HG03045 (cell line): ENCODE measurements around the gene TMEM238.
"Not testable (repeated sequence)": the region's sequence is repeated elsewhere in the genome, so short reads cannot be mapped to it uniquely, and the experiment has no call there.

Experiments
- ATAC-seq: cut with Tn5 transposase; IDR thresholded peaks from one replicate; pipeline ENCODE4 v1.9.1; 2021; ENCODE audit warnings: mild to moderate bottlenecking, moderate library complexity; ENCODE audit not compliant: unreplicated experiment

The TMEM238 gene

DNA sequence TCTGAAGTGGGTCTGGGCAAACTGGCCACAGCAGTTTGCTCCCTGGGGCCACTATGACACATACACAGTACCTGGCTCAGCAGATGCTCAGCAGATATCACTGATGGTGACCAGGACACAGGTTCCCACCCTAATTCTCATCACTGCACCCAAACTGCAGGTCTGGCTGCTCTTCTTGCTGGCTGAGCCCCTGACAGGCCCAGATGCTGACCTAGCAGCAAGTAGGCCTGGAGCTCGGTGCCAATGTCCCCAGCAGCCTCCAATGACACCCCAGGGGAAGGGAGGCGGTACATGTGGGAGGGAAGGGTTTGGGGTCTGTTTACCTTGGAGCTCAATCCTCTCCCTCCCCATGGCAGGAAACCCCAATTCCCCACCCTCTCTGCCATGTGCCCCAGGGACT is 18.4 kb upstream of the TMEM238 start:
- ATAC-seq, result no peak

DNA sequence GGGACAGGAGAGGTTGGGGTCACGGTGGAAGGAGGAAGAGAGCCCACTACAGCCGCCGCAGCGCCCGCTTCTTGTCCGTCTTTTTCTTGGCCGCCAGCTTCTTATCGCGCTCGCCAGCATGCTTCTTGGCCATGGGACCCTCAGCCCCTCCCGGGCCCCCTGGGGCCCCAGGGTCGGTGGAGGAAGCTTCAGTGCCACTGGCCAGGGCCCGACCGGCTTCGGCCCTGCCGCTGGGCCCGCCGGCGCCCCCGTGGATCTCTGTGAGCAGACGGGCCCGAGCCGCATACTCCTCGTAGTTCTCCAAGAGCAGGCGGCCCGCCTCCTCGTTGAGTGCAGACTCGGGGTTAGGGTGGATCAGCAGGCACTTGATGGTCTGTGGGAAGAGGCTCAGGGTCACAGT is 17.3 kb upstream of the TMEM238 start:
- not testable (repeated sequence) for ATAC-seq

GRCh38 chr19:55400281-55401087 is 16.4 kb upstream of the TMEM238 start:
- no peak for ATAC-seq

DNA sequence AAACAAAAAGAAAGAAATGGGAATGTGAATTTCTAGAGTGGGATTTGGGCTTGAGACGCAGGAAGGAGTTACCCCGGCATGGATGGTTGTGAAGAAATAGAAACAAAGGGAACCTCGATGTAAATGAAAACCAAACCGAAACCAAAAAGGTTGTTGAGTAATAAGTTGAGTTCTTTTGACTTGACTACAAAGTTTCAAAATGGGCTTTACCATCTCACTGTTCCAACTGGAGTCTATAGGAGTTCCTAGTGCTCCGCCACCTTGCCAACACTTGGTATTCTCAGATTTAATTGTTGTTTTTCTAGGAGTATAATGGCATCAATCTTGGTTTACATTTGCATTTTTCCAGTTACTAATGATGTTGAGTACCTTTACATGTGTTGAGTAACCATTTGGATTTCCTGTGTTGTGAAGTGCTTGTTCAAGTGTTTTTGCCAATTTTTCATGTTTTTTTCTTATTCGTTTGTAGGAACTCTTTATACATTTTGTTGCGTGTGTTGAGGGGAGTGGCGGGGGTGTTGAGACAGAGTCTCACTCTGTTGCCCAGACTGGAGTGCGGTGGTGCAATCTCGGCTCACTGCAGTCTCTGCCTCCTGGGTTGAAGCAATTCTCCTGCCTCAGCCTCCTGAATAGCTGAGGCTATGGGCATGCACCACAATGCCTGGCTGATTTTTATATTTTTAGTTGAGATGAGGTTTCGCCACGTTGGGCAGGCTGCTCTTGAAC is 14.3 kb upstream of the TMEM238 start:
- ATAC-seq, result no peak

- ATAC-seq, result no peak
These were observed 9.0 kb upstream of the TMEM238 start for GRCh38 chr19:55392820-55393761.

DNA sequence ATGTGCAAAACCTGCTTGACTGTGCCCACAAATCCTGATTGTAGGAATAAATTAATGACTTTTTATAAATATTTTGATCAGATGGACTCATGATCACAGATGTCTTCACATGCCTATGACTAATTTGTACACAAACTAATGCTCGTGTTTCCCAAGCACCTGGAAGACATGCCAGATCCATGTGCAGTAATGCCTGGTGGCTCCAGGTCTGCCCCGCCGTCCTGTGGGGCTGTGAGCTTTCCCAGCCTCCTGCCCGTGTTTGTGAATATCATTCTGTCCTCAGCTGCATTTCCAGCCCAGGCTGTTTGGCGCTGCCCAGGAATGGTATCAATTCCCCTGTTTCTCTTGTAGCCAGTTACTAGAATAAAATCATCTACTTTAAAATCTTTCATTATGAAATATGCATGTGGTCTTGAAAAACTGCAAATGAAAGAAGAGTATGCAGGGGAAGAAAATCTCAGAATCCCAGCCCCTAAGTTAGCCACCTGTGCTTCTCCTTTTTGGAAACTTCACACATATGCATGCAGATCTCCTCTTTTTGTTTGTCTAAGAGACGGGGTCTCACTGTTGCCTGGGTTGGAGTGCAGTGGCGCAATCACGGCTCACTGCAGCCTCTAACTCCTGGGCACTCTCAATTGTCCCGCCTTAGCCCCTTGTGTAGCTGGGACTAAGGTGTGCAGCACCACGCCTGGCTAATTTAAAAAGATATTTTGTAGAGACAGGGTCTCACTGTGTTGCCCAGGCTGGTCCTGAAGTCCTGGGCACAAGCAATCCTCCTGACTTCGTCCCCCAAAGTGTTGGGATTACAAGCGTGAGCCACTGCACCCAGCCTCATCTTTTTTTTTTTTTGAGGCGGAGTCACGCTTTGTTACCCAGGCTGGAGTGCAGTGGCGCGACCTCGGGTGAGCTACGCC is 7.9 kb upstream of the TMEM238 start:
- ATAC-seq, result no peak

DNA sequence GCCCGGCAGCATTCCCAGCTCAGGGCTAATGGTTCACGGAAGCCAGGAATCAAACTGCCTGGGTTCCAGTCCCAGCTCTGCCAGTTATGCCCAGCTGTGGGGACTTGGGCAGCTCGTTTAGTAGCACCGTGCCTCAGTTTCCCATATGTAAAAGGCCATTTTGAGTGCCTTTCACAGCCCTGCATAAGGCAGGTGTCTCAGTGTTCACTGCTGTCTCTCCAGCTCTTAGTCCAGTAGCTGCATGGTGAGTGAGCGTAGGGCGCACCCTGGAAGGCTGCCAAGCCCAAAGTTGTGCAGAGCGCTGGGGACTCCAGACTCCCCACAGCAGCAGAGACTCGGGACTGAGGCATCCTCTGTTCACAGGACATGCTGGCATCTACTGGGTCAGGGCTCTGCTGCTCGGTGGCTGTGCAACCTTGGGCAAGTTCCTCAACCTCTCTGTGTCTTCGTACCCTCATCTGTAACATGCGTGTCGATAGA is 7.1 kb upstream of the TMEM238 start:
- no peak for ATAC-seq

DNA sequence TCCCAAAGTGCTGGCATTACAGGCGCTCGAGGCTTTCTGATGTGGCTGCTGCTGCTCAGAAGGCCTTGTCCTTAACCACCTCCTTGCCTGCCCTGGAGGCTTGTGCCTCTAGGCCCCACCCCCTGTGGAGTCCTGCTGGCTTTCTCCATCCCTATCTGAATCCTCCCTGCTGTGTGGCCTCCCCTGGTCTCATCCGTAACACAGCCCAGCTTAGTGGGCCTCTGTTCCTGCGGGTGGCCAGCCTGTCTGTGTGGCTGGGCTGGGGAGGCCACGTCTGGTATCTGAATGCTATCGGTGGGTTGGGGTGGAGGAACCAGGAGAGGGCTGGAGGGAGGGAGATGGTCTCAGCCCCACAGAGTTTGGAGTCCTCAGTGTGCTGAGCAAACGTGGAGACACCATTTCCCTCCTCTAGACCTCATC is 6.4 kb upstream of the TMEM238 start:
- no peak for ATAC-seq

DNA sequence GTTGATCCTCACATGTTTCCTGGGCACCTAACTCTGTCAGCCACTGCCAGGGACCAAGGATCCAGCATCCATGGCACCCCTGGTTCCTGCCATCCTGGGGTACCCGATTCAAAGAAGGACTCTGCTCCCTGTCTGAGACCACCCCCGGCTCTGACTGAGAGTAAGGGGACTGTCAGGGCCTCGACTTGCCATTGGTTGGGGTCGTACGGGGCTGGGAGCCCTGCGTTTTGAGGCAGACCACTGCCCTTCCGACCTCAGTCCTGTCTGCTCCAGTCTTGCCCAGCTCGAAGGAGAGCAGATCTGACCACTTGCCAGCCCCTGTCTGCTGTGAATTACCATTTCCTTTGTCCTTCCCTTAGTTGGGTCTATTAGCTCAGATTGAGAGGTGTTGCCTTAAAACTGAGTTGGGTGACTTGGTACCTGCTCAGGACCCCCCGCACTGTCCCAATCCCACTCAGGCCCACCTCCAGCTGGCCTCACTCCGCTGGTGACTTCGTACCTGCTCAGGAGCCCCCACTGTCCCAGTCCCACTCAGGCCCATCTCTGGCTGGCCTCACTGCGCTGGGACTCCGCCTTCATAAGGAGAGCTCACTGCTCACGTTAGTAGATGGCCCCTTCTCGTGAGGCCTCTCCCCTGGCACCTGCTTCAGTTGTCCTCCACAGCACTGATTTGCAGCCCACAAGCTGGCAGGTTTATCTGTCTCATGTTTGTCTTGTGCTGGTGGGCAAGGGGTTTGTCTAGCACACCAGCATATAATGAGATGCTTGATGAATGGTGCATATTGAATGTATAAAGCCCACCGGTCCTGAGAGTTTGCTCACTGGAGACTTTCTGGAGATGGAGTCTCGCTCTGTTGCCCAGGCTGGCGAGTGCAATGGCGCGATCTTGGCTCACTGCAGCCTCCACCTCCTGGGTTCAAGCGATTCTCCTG is 5.6 kb upstream of the TMEM238 start:
- no peak for ATAC-seq

GRCh38 chr19:55387736-55388497 is 3.8 kb upstream of the TMEM238 start:
- ATAC-seq, result no peak

GRCh38 chr19:55386493-55386971 is 2.4 kb upstream of the TMEM238 start:
- ATAC-seq, result no peak

DNA sequence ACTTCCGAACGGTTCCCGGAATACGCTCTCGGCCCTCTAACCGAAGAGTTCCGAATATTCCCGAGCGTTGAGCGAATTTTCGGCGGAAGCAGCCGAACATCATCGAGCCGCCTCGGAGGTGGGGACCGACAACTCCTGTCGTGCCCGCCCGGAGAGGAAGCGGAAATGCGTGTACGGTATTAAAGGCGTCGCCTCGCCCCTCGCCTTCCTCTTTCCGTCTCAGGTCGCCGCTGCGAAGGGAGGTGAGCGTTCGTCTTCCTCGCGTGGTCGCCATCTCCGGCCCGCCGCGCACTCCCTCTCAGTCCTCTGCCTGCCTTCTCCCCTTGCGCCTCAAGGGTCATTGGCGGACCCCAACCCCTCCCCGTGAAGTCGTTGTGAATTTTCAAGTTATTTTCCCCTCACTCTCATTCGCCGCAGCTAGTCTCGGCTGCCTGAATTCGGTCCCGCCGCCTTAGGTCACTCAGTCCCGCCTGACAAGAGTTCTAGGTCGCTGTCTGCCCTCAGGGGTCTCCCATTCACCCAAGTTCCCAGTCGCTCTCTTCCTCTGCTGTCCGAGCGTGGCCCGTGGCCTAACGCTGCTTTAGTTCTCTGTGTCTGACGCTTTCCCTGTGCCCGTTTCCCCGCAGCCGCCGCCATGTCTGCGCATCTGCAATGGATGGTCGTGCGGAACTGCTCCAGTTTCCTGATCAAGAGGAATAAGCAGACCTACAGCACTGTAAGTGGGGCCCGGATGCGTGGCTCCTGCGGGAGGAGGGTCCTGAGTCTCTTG is 1.8 kb upstream of the TMEM238 start, which contains the start of gene RPL28:
Gene RPL28, plus strand, starts transcription at position 209 of the 769 bp plus-strand sequence. Its CDS starts 426 bp downstream, at position 635.
- ATAC-seq, result peak; percentile 64

- ATAC-seq, result peak; percentile 48
These were observed 1.0 kb upstream of the TMEM238 start for GRCh38 chr19:55384920-55385723.

DNA sequence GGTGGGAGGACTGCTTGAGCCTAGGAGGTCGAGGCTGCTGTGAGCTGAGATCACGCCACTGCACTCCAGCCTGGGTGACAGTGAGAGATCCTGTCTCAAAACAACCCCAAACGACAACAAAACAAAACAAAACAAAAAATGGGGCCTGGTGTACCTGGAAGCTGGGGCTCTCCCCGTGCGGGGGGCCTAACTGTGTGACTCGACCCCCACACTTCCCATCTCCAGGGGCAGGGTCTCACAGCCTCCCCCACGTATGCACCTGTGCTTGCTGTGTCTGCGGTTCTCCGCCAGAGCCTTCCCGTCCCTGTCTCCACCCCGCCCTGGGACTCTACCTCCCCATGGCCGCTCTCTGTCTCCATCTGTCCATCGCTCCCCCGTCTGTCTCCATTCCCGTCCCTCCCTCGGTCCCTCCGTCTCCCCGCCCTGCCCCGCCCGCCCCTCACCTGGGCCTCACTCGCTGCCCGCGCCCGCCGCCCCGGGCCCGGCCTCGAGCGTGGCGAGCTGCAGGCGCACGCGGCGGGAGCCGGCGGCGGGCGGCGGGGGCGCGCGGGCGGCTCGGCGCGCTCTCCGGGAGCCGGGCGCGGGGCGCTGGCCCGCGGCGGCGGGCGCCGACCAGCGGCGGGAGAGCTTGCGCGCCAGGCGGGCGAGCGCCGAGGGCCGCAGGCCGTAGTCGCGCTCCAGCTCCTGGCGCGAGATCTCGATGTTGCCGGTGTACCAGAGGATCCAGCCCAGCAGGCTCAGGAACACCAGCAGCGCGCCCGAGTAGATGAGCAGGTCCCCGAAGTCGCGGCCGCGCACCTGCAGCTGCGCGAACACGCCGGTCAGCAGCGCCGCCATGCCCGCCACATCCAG is 587 bp downstream of the TMEM238 start:
- no peak for ATAC-seq

- no peak for ATAC-seq
These were observed 1.5 kb downstream of the TMEM238 start for GRCh38 chr19:55382522-55383054.
